Measurements from ENCODE around the gene RNF224.

The RNF224 gene

GRCh38 chr9:137217276-137218211, 9.8 kb upstream of the RNF224 start:
- H3K9me3 ChIP-seq = no peaks in the 10 kb centered on the region
- intact Hi-C loops (cut with DNase I; ENCODE audit: low total_unique reads) = no loop called here
- DNase-seq = peak; percentile 60 to 80
- H3K36me3 ChIP-seq = peaks cover 0 to 24% (median 0%) of the 10 kb centered on the region in 3 donors
- H3K4me1 ChIP-seq = peaks cover 0 to 35% (median 21%) of the 10 kb centered on the region in 4 donors
- peaks cover 0 to 8% of the 10 kb centered on the region in 2 donors for H3K27me3 ChIP-seq
- H3K4me3 ChIP-seq = peak overlapping the region; percentile 21 to 42
- H3K27ac ChIP-seq = peak overlapping the region; percentile 20 to 53
- TF ChIP-seq, protein P1, sequence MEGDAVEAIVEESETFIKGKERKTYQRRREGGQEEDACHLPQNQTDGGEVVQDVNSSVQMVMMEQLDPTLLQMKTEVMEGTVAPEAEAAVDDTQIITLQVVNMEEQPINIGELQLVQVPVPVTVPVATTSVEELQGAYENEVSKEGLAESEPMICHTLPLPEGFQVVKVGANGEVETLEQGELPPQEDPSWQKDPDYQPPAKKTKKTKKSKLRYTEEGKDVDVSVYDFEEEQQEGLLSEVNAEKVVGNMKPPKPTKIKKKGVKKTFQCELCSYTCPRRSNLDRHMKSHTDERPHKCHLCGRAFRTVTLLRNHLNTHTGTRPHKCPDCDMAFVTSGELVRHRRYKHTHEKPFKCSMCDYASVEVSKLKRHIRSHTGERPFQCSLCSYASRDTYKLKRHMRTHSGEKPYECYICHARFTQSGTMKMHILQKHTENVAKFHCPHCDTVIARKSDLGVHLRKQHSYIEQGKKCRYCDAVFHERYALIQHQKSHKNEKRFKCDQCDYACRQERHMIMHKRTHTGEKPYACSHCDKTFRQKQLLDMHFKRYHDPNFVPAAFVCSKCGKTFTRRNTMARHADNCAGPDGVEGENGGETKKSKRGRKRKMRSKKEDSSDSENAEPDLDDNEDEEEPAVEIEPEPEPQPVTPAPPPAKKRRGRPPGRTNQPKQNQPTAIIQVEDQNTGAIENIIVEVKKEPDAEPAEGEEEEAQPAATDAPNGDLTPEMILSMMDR (IDR thresholded peaks at IDR 0.05) = no peak

- TF ChIP-seq, protein P1 (IDR thresholded peaks at IDR 0.05) = no peak
- peaks cover 0 to 24% (median 0%) of the 10 kb centered on the region in 3 donors for H3K36me3 ChIP-seq
- intact Hi-C loops (cut with DNase I; ENCODE audit: low total_unique reads) = no loop called here
- H3K27me3 ChIP-seq = peaks cover 0 to 8% of the 10 kb centered on the region in 2 donors
- no peak overlapping the region for H3K27ac ChIP-seq
- no peak for DNase-seq
- peaks cover 0 to 40% (median 26%) of the 10 kb centered on the region in 4 donors for H3K4me1 ChIP-seq
- no peaks in the 10 kb centered on the region for H3K9me3 ChIP-seq
- H3K4me3 ChIP-seq = no peak overlapping the region
Measured at GRCh38 chr9:137218212-137218753, 9.0 kb upstream of the RNF224 start.

GRCh38 chr9:137218754-137219271, 8.5 kb upstream of the RNF224 start:
- peaks cover 0 to 42% (median 27%) of the 10 kb centered on the region in 4 donors for H3K4me1 ChIP-seq

GRCh38 chr9:137219757-137220316, 7.5 kb upstream of the RNF224 start:
- no peak overlapping the region for H3K4me3 ChIP-seq
- no peaks in the 10 kb centered on the region for H3K9me3 ChIP-seq
- H3K4me1 ChIP-seq = peaks cover 0 to 52% (median 32%) of the 10 kb centered on the region in 4 donors
- intact Hi-C loops (cut with DNase I; ENCODE audit: low total_unique reads) = loop anchor here (5.0 kb wide), 1 partner anchor 33 kb away; the partner anchor contains the start of genes ANAPC2 and SSNA1
- peaks cover 0 to 8% of the 10 kb centered on the region in 2 donors for H3K27me3 ChIP-seq
- no peak for DNase-seq
- TF ChIP-seq, protein P1 (IDR thresholded peaks at IDR 0.05) = no peak
- H3K36me3 ChIP-seq = peaks cover 0 to 18% (median 0%) of the 10 kb centered on the region in 3 donors
- no peak overlapping the region for H3K27ac ChIP-seq

More at GRCh38 chr9:137218754-137219271, 8.5 kb upstream of the RNF224 start:
- Histone ChIP-seq H3K36me3 (peaks cover 0 to 24% (median 0%) of the 10 kb centered on the region in 3 donors), H3K4me3 (no peak overlapping the region), H3K27ac (no peak overlapping the region), H3K9me3 (no peaks in the 10 kb centered on the region), H3K27me3 (peaks cover 0 to 8% of the 10 kb centered on the region in 2 donors)
- DNase-seq = no peak
- intact Hi-C loops (cut with DNase I; ENCODE audit: low total_unique reads) = no loop called here
- TF ChIP-seq, protein P1 (IDR thresholded peaks at IDR 0.05) = no peak

All from tibial artery (tissue), 4 donors.